GM12878 (cell line): ENCODE measurements around the gene FADS3. TPM values are rescaled to one million over a fixed set of nuclear protein-coding genes. Genes with fewer than 3 reads are reported as not detected.

Experiments used
- CHD4 ChIP-seq: fragments of 200-600 bp; sonication (generic); IDR thresholded peaks from 2 replicates; pipeline ENCODE4 v1.6.1; 2016; ENCODE audit warnings: mild to moderate bottlenecking
- DPF2 ChIP-seq: fragments of 450-650 bp; IDR thresholded peaks from 2 replicates; pipeline ENCODE4 v1.6.1; 2017; ENCODE audit warnings: mild to moderate bottlenecking
- E4F1 ChIP-seq: fragments of 450-650 bp; IDR thresholded peaks from 2 replicates; pipeline ENCODE4 v1.6.1; 2018; ENCODE audit warnings: borderline replicate concordance, mild to moderate bottlenecking; ENCODE audit not compliant: partially characterized antibody
- ESRRA ChIP-seq: IDR thresholded peaks from 2 replicates; pipeline ENCODE4 v1.6.1; 2012; ENCODE audit warnings: mild to moderate bottlenecking, low read length, improper control_type of control experiment
- HSF1 ChIP-seq: fragments of 150-350 bp; IDR thresholded peaks from 2 replicates; pipeline ENCODE4 v1.6.1; 2014; ENCODE audit warnings: mild to moderate bottlenecking, low read depth, low read length
- KLF5 ChIP-seq: fragments of 450-650 bp; IDR thresholded peaks from 2 replicates; pipeline ENCODE4 v1.6.1; 2014; ENCODE audit warnings: mild to moderate bottlenecking; ENCODE audit not compliant: partially characterized antibody
- NFXL1 ChIP-seq: fragments of 450-650 bp; IDR thresholded peaks from 2 replicates; pipeline ENCODE4 v1.6.1; 2017; ENCODE audit warnings: antibody characterized with exemption, mild to moderate bottlenecking, borderline replicate concordance
- NR2F1 ChIP-seq: fragments of 450-650 bp; conservative IDR thresholded peaks from 2 replicates; pipeline ENCODE4 v1.6.1; 2017; ENCODE audit warnings: mild to moderate bottlenecking
- POLR2A ChIP-seq: IDR thresholded peaks from 2 replicates; pipeline ENCODE4 v1.6.1; 2011; ENCODE audit warnings: low read depth, mild to moderate bottlenecking, low read length
- RAD51 ChIP-seq: fragments of 450-650 bp; IDR thresholded peaks from 2 replicates; pipeline ENCODE4 v1.6.1; 2016; ENCODE audit warnings: moderate library complexity, mild to moderate bottlenecking, inconsistent platforms
- SIX5 ChIP-seq: IDR thresholded peaks from 2 replicates; pipeline ENCODE4 v1.6.1; 2011; ENCODE audit warnings: mild to moderate bottlenecking, low read depth, low read length, moderate library complexity; ENCODE audit not compliant: severe bottlenecking
- SMAD5 ChIP-seq: IDR thresholded peaks from 2 replicates; pipeline ENCODE4 v1.6.1; 2016; ENCODE audit warnings: antibody characterized with exemption, low read depth
- SMARCA5 ChIP-seq: fragments of 450-650 bp; IDR thresholded peaks from 2 replicates; pipeline ENCODE4 v1.6.1; 2017; ENCODE audit warnings: mild to moderate bottlenecking
- SMC3 ChIP-seq: IDR thresholded peaks from 2 replicates; pipeline ENCODE4 v1.6.1; 2011; ENCODE audit warnings: low read length, improper control_type of control experiment, borderline replicate concordance
- SREBF1 ChIP-seq: IDR thresholded peaks from 2 replicates; pipeline ENCODE4 v1.6.1; 2012; ENCODE audit warnings: mild to moderate bottlenecking, low read length
- SREBF2 ChIP-seq: IDR thresholded peaks from 2 replicates; pipeline ENCODE4 v1.6.1; 2012; ENCODE audit warnings: mild to moderate bottlenecking, low read length
- TARDBP ChIP-seq: IDR thresholded peaks from 2 replicates; pipeline ENCODE4 v1.6.1; 2016; ENCODE audit warnings: borderline replicate concordance
- TCF12 ChIP-seq: IDR thresholded peaks from 2 replicates; pipeline ENCODE4 v1.6.1; 2011; ENCODE audit warnings: low read depth, mild to moderate bottlenecking, low read length
- YY1 ChIP-seq: IDR thresholded peaks from 2 replicates; pipeline ENCODE4 v1.6.1; 2011; ENCODE audit warnings: low read depth, mild to moderate bottlenecking, low read length
- ZNF217 ChIP-seq: fragments of 450-650 bp; IDR thresholded peaks from 2 replicates; pipeline ENCODE4 v1.6.1; 2017; ENCODE audit warnings: antibody characterized with exemption, mild to moderate bottlenecking
- ZNF274 ChIP-seq: IDR thresholded peaks from one replicate; pipeline ENCODE4 v1.8.0; 2011; ENCODE audit not compliant: insufficient read length, insufficient read depth
- ZNF687 ChIP-seq: fragments of 450-650 bp; IDR thresholded peaks from 2 replicates; pipeline ENCODE4 v1.6.1; 2017; ENCODE audit warnings: mild to moderate bottlenecking, moderate library complexity
- polyA plus RNA-seq, 11 experiments: library from polyadenylated mRNA; depleted of rRNA in 4 of 11; unstranded in 6 of 11; stranded (reverse) in 5 of 11; fragments of >200 nt; fragmentation: Nextera tagmentation in 4 of 11; fragmentation: Illumina TruSeq in 1 of 11; extraction: Ambion mirVana in 4 of 11; extraction: Trizol in 1 of 11; gene quantifications; 1 replicate in 1 of 11; 2 replicates in 10 of 11; pipeline versions ENCODE4 v1.2.1 to v1.2.3, GENCODE V29; 2011 to 2016; ENCODE audit warnings: inconsistent platforms in 2 of 11, missing spikeins in 2 of 11, low read depth in 1 of 11
- total RNA-seq, 4 experiments: library from RNA; depleted of rRNA in 3 of 4; stranded (reverse); fragments of >200 nt in 3 of 4; fragmentation: Illumina TruSeq in 1 of 4; extraction: Trizol in 1 of 4; gene quantifications; 2 replicates each; pipeline versions ENCODE4 v1.2.1 to v1.2.3, GENCODE V29; 2013 to 2021
- TF ChIP-seq, protein P1 (sequence below): fragments of 450-650 bp; IDR thresholded peaks from 2 replicates; pipeline ENCODE4 v1.6.1; 2017; ENCODE audit warnings: mild to moderate bottlenecking

The FADS3 gene
- total and polyA plus RNA-seq, 10 of the 15 experiments (the other 5 are each of a cell fraction or from before 2014, with no cell fraction given): 0.23 to 8.1 (median 4.2) TPM

GRCh38 chr11:61834278-61835048, 56.9 kb downstream of the FADS3 start (continued):
- TF ChIP-seq ZNF687 (peak; percentile 88), TCF12 (peak; percentile 61; the same call in 1 of the 2 replicates), SREBF1 (peak; percentile 80; the same call in 1 of the 2 replicates), ZNF217 (no peak), SMAD5 (peak; percentile 71), SIX5 (no peak), SMARCA5 (no peak), CHD4 (no peak), ESRRA (no peak), E4F1 (peak; percentile 24), HSF1 (no peak), RAD51 (no peak), POLR2A (peak; percentile 76), NFXL1 (peak; percentile 84), YY1 (peak; percentile 72), TARDBP (no peak), ZNF274 (no peak), DPF2 (no peak), NR2F1 (no peak), SREBF2 (no peak; the same call in 1 of the 2 replicates), SMC3 (no peak), KLF5 (no peak)
- TF ChIP-seq, protein P1, sequence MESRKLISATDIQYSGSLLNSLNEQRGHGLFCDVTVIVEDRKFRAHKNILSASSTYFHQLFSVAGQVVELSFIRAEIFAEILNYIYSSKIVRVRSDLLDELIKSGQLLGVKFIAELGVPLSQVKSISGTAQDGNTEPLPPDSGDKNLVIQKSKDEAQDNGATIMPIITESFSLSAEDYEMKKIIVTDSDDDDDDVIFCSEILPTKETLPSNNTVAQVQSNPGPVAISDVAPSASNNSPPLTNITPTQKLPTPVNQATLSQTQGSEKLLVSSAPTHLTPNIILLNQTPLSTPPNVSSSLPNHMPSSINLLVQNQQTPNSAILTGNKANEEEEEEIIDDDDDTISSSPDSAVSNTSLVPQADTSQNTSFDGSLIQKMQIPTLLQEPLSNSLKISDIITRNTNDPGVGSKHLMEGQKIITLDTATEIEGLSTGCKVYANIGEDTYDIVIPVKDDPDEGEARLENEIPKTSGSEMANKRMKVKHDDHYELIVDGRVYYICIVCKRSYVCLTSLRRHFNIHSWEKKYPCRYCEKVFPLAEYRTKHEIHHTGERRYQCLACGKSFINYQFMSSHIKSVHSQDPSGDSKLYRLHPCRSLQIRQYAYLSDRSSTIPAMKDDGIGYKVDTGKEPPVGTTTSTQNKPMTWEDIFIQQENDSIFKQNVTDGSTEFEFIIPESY: 0 out of 2 replicates have a peak, but pooled peaks have one; percentile 5
